IPS DF 19.7 (cell line): ENCODE data around the gene SHISA3.

Experiments used
- DNase-seq: peaks from one replicate; pipeline ENCODE4 v3.0.0-alpha.2; 2013; ENCODE audit warnings: low read depth, low spot score

Gene SHISA3

DNA sequence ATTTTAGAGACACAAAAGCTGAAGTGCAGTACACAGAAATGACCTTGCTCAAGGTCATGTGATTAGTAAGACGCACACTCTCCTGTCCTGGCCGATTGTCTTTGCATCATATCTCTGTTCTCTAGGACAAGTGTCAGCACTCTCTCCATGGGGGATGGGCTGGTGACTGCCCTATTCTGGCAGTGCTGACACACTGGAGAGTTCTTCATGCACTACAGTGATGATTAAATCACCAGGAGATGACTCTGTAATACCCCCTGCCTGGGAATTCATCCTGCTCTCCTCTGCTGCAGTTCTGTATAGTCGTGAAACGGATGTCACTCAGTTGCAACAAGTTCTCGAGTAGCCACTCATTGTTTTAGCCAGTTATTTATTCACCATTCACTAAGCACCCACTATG, 5.3 kb upstream of the SHISA3 start:
- no peak for DNase-seq

DNA sequence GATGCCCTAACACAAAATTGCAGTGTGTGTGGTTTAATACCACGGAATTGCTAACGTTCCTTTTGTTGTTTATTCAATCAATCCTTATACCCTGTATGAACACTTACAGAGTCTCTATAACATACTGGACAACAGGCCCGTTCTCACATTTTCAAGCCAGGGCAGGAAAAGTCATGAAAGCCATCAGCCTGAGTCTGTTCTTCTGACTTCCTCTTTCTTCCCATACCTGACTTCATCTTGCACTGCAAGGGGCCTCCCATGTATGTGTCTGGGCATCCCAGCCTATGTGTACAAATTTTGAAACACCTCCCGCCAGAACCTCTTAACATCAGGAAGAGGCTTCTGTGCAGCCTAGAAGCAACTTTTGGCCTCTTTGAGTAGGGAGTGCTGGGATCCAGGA, 4.9 kb upstream of the SHISA3 start:
- no peak for DNase-seq

DNA sequence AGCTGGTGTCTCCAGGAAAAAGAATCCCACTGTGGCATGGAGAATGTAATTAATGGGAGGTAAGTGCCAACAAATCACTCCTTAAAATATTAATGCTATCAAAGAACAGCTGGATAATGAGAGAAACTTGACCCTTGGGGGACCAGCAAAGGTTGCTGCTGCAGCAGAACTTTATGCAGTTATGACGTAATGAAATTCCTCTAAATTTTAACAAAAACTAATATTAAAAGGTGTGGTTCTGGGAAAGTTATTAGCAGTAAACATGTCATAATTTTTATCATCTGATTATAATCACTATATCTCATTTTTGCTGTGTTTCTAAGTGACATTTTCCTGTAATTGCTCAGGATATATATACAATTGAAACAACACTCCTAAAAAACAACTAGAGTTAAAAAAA, 1.7 kb upstream of the SHISA3 start:
- no peak for DNase-seq

DNA sequence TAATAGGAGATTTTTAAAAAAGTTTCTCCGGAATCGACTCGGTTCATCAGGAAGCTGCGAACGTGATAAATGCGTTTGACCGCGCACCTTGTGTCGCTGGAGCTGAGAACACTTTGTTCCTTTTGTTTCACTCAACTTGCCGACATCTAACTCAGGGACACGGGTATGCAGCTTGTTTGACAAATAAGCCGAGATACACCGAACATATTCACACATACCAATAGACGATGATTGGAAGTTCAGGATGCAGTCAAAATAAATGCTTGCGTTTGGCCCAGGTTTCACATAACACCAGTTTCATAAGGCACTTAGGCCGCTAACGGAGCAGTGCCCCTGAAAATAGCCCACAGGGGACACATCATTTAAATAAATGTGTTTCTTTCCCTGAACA, 932 bp upstream of the SHISA3 start:
- DNase-seq, result no peak

DNA sequence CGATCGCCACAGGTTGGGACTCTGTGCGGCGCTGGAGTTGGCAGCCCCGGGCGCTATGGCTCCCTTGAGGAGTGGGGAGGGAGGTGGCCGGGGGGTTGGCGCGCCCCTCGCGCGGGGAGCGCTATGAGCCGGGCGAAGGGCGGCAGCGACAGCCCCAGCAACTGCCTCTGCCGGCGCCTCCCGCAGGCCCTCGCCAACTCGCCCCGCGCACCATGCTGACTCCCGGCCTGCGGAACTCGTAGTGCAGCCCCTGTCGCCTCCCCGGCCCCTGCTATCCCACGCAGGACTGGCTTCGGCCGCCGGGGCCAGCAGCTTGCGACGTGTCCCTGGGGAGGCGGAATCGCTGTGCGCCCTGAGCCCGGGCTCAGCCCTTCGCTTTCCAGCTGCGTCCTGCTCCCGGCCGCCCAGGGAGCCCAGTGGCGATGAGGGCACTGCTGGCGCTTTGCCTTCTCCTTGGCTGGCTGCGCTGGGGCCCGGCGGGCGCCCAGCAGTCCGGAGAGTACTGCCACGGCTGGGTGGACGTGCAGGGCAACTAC, 415 bp downstream of the SHISA3 start:
- DNase-seq, result no peak

DNA sequence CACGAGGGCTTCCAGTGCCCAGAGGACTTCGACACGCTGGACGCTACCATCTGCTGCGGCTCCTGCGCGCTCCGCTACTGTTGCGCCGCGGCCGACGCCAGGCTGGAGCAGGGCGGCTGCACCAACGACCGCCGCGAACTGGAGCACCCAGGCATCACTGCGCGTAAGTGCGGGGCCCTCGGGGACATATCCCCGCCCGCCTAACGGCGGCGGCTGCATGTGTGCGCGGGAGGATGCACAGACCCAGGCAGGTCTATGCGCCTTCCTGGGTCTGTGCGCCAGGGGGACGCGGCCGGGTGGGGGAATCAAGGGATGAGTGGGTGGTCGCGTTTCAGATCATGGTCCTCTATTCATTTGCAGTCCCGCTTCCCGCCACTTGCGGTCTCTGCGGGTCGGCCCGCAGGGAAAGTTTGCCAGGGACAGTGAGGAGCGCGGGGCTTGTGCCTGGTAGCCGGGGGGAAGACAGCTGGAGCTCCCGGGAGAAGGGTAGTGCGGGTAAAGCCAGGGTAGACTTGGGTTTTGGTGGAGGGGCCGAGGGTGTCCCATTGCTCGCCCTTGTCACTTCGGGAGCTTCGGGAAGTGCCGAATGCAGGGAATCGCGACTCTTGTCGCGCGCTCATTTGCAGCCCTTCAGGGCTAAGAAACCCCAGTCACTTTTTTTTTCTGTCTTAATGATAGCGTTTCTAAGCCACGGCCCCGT, 1.0 kb downstream of the SHISA3 start:
- DNase-seq, result no peak

DNA sequence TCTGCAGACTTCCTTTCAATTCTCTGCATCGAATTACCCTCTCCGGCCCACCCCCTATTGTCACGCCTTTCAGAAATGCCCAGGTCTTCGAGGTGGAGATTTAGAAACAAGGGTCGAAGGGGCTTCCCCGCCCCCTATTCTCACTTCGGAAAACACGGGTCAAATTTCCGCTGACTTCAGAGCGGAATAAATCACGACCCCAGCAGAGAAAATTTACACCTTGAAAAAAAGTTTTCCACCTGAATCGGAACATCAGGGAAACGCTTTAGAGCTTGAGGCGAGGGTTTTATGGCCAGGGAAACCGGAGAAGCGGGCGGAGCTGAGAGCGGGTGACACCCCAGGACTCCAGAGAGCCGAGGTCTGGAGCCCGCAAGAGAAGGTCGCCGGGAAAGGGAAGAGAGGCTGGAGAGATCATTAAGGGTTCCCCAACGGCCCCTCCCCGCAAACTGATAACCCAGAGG, 1.6 kb downstream of the SHISA3 start:
- no peak for DNase-seq

DNA sequence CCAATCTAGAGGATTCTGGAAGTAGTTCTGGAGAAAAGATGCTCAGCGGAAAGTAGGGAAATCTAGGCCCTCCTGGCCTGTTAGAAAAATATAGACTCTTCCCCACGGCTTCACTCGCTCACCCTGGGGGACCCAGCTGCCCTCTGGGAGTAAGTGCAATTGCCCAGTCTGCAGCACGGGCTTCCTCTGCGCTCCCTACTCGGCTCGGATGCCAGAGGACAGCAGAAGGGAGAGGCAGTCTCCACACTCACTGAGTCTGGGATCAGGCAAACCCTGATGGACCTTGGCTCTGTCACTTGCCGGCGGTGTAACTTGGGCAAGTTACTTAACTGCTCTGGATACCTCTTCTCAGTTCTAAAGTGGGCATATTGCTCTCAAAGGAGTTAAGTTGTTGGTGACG, 2.1 kb downstream of the SHISA3 start:
- no peak for DNase-seq

DNA sequence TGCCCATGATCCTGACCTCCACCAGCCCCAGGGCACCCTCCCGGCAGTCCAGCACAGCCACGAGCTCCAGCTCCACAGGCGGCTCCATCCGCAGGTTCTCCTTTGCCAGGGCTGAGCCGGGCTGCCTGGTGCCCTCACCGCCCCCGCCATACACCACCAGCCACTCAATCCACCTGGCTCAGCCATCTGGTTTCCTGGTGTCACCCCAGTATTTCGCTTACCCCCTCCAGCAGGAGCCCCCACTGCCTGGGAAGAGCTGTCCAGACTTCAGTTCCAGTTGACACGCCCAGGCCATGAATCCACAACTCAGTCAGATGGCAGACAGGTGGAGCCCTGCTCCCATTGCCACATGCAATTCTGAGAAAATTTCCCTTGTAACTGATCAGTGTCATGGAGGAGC, 3.9 kb downstream of the SHISA3 start:
- DNase-seq, result no peak

DNA sequence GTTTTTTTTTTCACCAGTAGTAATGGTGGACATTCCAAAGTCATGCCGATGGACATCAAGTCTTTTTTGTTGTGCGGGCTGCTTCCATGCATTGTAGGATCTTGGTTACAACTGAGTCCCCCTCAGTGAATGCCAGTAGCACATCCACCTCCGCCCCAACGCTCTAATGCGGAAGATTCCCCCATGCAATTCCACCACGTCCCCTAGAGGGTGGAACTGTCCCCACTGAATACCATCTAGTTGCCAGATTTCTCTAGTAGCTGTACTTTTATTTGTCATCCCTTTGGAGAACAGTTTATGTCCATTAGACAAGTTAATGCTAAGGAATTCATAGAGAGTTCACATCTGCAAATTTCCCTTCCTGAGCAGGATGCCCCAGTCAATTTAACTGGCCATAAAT, 6.7 kb downstream of the SHISA3 start:
- DNase-seq, result no peak

DNA sequence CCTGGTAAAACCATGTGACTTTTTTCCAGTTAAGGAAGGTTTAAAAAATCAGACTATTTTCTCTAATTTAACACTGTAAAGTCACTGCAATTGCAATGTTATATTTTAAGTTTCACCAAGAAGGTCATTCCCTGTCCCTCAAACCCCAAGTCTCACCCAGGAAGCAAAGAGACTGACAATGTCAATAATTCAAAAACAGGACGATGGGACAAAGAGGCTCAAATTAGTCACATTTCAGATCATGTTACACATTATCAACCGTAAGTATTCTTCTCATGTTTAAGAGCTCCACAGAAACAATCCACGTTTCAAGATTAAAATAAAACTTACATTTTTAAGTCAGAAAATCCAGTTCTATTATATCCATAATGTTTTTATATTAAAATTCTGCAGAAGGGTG, 13.2 kb downstream of the SHISA3 start:
- DNase-seq, result no peak

DNA sequence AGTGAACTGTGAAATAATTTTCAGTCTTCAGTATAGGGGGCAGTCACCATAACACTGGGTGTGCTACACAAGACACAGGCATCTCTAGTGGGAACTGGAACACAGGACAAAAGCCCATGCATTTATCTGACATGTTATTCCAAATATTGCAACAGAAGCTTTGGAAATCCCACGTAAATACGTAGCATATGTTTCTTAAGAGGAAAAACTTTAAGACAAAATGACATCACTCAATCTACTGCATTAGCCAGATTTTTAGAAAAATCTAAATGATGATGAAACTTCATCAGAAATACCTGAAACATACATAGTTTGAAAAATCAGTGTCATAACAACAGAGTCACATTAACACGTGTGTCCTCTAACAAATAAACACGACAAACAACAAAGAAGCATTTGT, 14.5 kb downstream of the SHISA3 start:
- no peak for DNase-seq

DNA sequence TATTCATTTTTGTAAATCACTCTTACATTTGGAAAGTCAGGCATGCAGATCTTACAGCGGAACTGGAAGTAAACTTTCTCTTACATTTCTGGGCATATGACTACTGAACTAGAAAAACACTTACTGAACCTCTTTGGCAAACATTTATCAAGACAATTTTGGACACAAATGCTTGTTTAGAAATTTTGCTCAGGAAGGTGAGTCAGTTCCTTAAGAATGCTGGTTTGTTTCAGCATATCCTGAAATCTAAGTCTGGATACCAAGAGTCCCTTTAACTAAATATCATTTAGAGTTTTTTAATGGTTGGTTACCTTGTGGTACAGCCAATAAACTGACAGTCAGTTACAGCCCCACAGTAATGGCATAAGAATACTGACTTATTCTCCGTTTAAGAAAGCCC, 15.0 kb downstream of the SHISA3 start:
- no peak for DNase-seq

DNA sequence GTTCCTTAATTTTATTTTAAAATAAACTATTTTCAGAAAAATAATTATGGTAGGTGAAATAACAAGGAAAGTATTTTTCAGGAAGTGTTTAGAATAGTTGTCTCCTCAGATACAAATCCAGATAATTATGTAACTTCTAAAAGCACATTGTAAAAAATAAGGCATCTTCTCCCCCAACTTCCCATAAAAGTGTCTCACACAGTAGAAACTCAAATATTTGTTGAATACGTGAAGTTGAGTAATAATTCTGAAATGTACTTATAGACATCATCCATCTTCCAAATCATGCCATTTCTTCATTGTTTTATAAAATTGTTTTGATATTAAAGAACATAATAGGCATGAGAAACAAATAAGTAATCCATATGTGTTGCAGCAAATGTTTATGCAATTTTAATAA, 18.0 kb downstream of the SHISA3 start:
- DNase-seq, result no peak

DNA sequence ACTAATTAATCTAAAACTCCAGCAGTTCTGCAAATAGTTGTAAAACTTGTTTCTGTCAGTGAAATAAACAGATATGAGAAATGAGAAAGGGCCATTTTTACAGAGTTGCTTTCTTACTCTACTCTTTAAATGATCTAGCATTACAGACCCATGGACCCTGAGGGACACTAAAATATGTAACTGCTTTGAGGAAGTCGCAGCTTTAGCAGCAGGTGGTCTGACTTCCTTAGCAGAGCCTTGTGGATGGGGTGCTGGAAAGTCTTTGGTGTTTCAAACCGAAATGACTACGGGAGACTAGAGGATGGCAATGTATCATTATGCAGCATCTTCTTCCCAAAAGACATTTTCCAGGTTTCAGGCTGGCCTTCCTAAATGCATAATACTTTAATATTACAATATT, 18.7 kb downstream of the SHISA3 start:
- no peak for DNase-seq

DNA sequence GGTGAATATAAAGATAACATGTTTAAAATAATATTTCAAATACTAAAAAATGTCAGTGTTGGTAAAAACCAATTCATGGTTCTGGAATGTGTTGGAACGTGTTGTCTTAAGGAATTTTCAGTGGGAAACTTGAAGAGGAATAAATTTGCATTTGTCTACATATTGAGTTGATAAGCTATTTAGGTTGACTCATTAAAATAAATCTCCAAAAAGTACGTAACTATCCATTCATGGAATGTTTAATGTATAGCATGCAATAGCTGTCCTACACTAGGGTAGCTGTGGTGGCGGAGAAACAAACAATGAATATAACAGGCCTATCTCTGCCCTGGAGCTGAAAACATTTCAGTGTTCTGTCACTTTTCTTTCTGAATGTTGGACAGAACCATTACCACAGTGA, 20.3 kb downstream of the SHISA3 start:
- DNase-seq, result no peak

DNA sequence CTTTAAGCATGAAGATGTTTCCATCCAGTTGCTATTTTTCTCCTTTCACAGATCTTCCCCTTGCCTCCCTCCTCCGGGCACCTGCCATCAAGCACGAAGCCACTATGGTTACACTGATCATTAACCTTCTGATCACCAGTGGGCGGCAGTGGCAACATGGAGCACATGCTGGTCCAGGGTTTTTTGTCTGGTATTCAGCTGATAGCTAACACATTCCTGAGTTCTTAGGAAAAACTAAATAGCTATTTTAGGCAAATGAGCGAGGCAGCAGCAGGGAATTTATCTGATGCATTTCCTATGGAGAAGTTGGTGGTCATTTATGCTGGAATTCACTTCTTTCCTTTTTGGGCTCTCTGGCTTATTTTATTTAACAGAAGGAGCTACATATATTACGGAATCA, 22.9 kb downstream of the SHISA3 start:
- no peak for DNase-seq

DNA sequence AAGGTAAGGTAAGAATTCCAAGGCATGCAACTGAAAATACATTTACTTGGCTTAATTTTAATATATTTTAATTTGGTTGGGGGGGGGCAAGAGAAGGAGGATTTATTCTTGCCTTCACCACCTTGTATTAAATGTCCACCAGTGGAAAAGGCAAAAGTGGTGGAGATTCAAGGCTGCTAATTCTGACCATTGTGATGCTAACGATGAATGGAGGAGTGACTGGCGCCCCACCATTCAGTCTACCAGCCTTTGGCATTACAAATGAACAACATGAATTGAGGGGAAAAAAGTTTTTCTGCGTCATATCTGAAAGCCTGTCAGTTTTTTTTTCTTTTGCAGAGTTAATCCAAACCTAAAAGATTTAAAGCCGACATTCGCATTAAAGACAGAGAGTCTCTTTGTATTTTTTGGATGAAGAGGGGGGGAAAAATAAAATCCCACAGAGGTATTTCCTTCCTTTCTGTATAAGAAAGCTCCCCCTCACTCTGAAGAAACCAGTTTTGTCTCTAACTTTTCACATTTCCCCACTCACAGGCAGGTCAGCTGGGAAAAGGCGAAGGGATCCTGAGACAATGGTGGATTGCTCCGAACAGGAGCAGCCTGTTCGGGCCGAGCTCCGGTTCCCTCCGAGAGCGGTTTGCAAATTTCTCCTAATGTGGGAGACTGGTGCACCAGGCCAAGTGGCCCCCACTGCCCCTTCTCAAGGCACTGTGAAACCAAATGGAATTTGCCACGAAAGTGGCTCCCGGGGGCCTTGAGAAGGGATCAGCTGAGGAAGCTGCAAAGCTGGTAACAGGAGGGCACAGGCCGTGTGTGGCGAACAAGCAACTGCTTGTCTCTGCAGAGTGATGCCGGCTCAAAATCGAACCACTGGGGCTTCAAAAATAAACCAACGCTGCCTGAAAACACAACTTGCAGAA, 28.1 kb downstream of the SHISA3 start:
- no peak for DNase-seq

DNA sequence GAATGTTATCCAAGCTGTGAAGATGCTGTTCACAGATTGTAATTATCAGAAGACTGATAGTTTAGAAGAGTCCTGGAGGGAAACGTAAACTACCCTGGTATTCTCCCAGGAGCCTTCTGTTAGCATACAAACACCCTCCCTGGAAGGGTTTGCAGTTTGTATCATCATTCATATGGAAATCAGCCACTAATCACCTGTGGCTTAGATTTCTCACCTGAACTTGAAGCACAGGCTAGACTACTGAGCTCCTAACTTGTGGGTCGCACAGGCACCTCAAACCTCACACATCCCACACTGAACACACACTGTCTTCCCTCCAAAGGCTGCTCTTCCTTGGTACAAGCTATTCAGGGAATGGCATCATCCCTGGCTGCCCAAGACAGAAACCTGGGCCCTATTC, 30.7 kb downstream of the SHISA3 start:
- DNase-seq, result peak; percentile 38

DNA sequence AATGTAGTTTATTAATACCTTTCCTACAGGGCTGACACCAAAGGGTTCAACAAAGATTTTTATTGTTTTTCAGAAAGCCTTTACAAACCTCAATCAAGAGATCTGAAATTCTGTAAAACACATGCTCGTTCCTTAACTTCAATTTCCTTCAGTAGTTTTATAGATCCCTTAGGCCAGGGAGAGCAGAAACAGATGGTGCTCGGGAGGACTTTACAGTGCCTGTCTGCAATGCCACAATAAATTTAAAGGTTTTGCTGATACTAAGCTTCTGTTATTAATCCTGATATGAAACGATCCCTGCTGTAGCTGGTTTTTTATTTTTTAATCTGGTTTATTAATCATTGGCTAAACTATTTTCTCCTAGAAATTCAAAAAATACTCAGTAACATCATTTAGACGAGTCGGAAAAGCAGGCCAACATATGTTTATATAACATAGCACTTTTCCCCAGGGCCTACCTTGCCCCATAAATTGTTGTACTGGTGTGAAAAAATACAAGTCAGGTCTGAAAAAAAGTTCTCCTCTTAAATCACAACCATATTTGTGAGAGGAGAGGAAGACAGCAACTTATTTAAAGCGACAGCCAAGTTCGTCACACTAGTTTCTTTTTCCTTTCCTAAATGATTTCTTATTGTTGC, 39.8 kb downstream of the SHISA3 start:
- DNase-seq, result no peak

DNA sequence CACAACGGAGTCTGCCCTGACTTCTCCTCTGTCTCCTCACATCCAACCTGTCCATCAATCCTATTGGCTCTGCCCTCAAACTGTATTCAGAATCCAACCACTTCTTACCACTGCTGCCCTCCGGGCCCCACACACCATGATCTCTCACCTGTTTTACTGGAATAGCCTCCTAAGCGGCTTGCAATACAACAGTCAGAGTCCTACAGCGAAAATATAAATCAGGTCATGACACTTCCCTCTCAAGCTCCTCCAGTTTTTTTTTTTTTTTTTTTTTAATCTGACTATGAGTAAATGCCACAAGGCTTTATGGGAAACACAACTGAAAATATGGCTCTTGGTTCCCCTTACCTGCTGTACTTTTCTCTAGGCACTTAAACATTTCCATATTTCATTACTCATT, 42.8 kb downstream of the SHISA3 start:
- no peak for DNase-seq

DNA sequence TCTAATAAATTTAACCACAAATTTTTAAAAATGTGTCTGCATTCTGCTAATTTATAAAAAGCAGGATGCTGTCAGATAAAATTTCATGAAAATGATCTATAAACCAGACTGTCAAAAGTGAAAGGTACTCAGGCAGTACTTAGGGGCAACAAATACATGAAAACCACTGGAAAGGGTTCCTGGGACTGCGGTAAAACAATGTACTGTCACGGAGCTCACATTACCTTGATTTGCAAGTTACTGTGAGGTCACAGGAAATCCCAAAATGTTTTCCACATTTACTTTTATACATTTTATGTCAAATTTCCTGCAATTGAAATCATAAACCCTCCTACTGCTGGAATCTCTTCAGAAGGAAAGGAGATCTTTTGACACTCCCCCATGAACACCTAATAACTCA, 45.3 kb downstream of the SHISA3 start:
- no peak for DNase-seq
